DOHH2 (cell line): ENCODE measurements around the gene KDM5B.

Source experiments
- CTCF ChIP-seq: fragments of 200-600 bp; sonication (generic); IDR thresholded peaks from one replicate; pipeline ENCODE4 v1.5.1; 2014; ENCODE audit warnings: antibody characterized with exemption, mild to moderate bottlenecking, low read depth, low read length; ENCODE audit not compliant: poor library complexity, severe bottlenecking
- EZH2phosphoT487 ChIP-seq: fragments of 200-600 bp; sonication (generic); IDR thresholded peaks from 2 replicates; pipeline ENCODE4 v1.6.1; 2017; ENCODE audit warnings: borderline replicate concordance, mild to moderate bottlenecking, antibody characterized with exemption, low read length, moderate library complexity, mixed read lengths

GRCh38 chr1:202723708-202724107, 84.5 kb downstream of the KDM5B start:
- no peak for TF ChIP-seq CTCF
- no peak for TF ChIP-seq EZH2phosphoT487
